ENCODE measurements around the gene IGSF23. TPM values are rescaled to one million over a fixed set of nuclear protein-coding genes. Genes with fewer than 3 reads are reported as not detected.

Gene IGSF23
- total RNA-seq, 1 experiment from 2014 or later: not detected

DNA sequence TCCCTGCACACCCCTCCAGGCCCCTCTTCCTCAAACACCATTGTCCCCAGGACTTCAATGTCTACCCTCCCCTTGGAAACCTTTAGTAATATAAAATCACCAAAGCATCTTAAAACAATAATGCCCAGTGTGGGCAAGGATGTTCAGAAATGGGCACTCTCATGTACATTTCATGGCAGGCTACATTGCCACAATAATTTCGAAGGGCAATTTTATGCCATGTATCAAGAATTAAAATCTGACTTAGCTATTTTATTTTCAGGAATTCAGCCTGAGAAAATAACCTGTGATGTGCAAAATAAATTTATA, 35.8 kb upstream of the IGSF23 start:
- Mint-ChIP-seq H3K4me1 (ENCODE audit: low read depth, unreplicated experiment) (peaks cover 43% of the 10 kb centered on the region), H3K36me3 (ENCODE audit: insufficient read depth, unreplicated experiment) (no peaks in the 10 kb centered on the region), H3K9me3 (ENCODE audit: low read depth, unreplicated experiment) (no peaks in the 10 kb centered on the region), H3K4me3 (ENCODE audit: low read depth, unreplicated experiment) (no peak overlapping the region), H3K27me3 (ENCODE audit: unreplicated experiment) (no peaks in the 10 kb centered on the region), H3K27ac (ENCODE audit: unreplicated experiment) (no peak overlapping the region)
- DNase-seq: no peak
- TF ChIP-seq CTCF (IDR thresholded peaks at IDR 0.05; ENCODE audit: unreplicated experiment): no peak
- intact Hi-C loops (cut with micrococcal nuclease; ENCODE audit: unreplicated experiment): loop anchor here (1.0 kb wide), 1 partner anchor 80 kb away; no protein-coding TSS in a partner anchor
- no TSS peak for BruUV-seq (replicated peaks)
- CTCF ChIA-PET: interaction anchor here (0.7 to 1.7 kb wide), 17 partner anchors 9 to 268 kb away, joined by 3 to 29 read pairs (median 5); partner anchors contain the start of genes CBLC and PVR

GRCh38 chr19:44579663-44580365, 33.5 kb upstream of the IGSF23 start:
- H3K4me3 Mint-ChIP-seq (ENCODE audit: low read depth, unreplicated experiment): no peak overlapping the region
- CTCF ChIA-PET: interaction anchor here (0.7 kb wide), 1 partner anchor 25 kb away, joined by 3 read pairs; no protein-coding TSS in a partner anchor

DNA sequence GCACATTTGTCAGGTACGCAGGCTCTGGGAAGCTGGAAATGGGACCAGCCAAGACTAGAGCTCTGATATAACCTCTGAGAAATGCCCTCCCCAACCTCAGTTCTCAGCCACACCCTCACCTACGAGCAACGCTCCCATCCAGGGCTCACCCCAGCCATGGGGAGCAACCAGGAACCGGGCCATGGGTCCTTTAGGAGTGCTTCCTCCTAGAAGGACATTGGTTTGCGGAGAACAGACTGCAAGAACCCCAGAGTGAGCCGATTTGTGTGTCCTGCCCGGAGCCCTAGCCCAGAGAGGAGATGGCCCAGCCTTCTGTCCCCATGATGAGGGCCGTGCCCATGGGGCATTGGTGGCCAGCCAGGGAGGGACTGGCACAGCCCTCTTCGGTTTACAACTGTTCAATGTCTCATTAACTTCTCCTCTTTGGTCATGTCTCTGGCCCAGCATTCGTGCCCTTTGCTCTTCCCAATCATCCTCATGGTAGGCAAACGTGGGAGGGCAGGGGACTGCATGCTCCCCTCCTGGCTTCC, 32.9 kb upstream of the IGSF23 start:
- BruUV-seq (replicated peaks): no TSS peak
- TF ChIP-seq CTCF (IDR thresholded peaks at IDR 0.05; ENCODE audit: unreplicated experiment): no peak
- Mint-ChIP-seq H3K36me3 (ENCODE audit: insufficient read depth, unreplicated experiment) (no peaks in the 10 kb centered on the region), H3K4me1 (ENCODE audit: low read depth, unreplicated experiment) (peaks cover 33% of the 10 kb centered on the region), H3K27ac (ENCODE audit: unreplicated experiment) (no peak overlapping the region), H3K4me3 (ENCODE audit: low read depth, unreplicated experiment) (no peak overlapping the region), H3K27me3 (ENCODE audit: unreplicated experiment) (no peaks in the 10 kb centered on the region), H3K9me3 (ENCODE audit: low read depth, unreplicated experiment) (no peaks in the 10 kb centered on the region)
- intact Hi-C loops (cut with micrococcal nuclease; ENCODE audit: unreplicated experiment): no loop called here
- CTCF ChIA-PET: no interaction called here
- no peak for DNase-seq

More at GRCh38 chr19:44579663-44580365, 33.5 kb upstream of the IGSF23 start:
- Mint-ChIP-seq H3K36me3 (ENCODE audit: insufficient read depth, unreplicated experiment) (no peaks in the 10 kb centered on the region), H3K9me3 (ENCODE audit: low read depth, unreplicated experiment) (no peaks in the 10 kb centered on the region), H3K4me1 (ENCODE audit: low read depth, unreplicated experiment) (peaks cover 33% of the 10 kb centered on the region), H3K27ac (ENCODE audit: unreplicated experiment) (no peak overlapping the region), H3K27me3 (ENCODE audit: unreplicated experiment) (no peaks in the 10 kb centered on the region)
- no peak for DNase-seq
- no TSS peak for BruUV-seq (replicated peaks)
- no peak for TF ChIP-seq CTCF (IDR thresholded peaks at IDR 0.05; ENCODE audit: unreplicated experiment)
- intact Hi-C loops (cut with micrococcal nuclease; ENCODE audit: unreplicated experiment): no loop called here

GRCh38 chr19:44581288-44581687, 32.1 kb upstream of the IGSF23 start:
- intact Hi-C loops (cut with micrococcal nuclease; ENCODE audit: unreplicated experiment): no loop called here
- no peak for TF ChIP-seq CTCF (IDR thresholded peaks at IDR 0.05; ENCODE audit: unreplicated experiment)
- CTCF ChIA-PET: no interaction called here
- no peak overlapping the region for H3K27ac Mint-ChIP-seq (ENCODE audit: unreplicated experiment)
- H3K4me1 Mint-ChIP-seq (ENCODE audit: low read depth, unreplicated experiment): peaks cover 41% of the 10 kb centered on the region
- BruUV-seq (replicated peaks): no TSS peak
- no peaks in the 10 kb centered on the region for H3K9me3 Mint-ChIP-seq (ENCODE audit: low read depth, unreplicated experiment)
- H3K36me3 Mint-ChIP-seq (ENCODE audit: insufficient read depth, unreplicated experiment): no peaks in the 10 kb centered on the region
- DNase-seq: no peak
- H3K4me3 Mint-ChIP-seq (ENCODE audit: low read depth, unreplicated experiment): no peak overlapping the region
- H3K27me3 Mint-ChIP-seq (ENCODE audit: unreplicated experiment): no peaks in the 10 kb centered on the region

Measured in Calu3 (cell line).